ENCODE data around the gene POLR2L. TPM values are rescaled to one million over a fixed set of nuclear protein-coding genes. Genes with fewer than 3 reads are reported as not detected.

Gene POLR2L
- total RNA-seq: 191 and 317 TPM in 2 replicates

DNA sequence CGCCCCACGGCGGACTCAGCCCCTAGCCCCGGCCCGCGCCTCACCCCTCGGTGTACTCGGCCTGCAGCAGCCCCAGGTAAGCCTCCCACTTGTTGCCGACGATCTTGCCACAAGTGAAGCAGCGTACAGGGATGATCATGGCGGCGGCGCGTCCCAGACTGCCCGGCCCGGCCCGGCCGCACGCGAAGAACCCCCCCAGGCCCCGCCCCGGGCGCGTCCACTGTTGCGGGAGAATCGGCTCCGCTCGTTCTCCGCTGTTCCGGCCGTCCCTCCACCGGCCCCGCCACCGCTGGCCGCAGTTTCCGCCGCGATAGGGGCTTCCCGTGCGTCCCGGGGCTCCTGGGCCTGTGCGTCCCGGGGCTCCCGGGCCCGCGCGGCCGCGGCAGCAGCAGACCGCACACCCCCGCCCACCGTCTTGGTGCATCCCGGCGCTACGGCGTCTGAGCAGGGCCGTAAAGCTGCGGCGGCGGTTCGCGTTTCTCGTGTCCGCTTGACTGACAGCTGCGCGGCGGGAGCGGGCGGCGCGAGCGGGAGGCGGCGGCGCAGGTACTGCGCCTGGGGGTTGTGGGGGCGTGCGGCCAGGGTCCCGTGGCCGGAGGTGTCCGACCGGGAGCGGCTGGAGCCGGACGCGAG, at the start of gene POLR2L, which contains the start of gene TSPAN4:
TSS of gene POLR2L (minus strand) at position 160 of the 633 bp plus-strand sequence. CDS start at position 139, 21 bp downstream.
TSS of gene TSPAN4 (plus strand) at position 483 of the 633 bp plus-strand sequence. CDS start 7,453 bp downstream, outside the sequence.

DNA sequence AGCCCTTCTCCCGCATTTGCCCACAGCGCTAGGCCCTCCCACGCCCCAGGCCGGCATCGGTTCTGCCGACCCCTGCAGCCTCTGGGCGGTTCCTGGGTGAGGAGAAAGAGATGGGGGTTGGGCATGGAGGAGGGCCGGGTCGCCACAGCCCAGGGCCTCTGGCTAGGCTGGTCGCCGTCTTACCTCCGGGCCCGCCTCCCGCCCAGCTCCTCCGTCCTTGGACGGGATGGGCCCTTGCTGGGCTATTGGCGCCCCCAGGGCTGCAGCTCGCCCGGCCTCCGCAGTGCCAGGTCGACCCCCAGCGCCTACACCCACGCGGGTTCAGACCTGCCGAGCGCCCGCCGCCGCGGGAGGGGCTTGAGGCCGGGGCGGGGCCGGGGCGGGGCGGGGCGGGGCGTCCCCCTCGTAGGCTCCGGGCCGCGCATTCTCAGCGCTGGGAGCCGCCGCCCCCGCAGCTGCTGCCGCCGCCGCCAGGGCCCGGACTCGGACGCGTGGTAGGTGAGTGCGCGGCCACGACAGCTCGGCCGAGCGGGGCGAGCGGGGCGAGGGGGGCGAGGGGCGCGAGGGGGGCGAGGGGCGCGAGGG, 9.7 kb downstream of the POLR2L start, which contains the start of gene CD151:
TSS of gene CD151 (plus strand) at position 424 of the 585 bp plus-strand sequence. CDS start 3,118 bp downstream, outside the sequence.

DNA sequence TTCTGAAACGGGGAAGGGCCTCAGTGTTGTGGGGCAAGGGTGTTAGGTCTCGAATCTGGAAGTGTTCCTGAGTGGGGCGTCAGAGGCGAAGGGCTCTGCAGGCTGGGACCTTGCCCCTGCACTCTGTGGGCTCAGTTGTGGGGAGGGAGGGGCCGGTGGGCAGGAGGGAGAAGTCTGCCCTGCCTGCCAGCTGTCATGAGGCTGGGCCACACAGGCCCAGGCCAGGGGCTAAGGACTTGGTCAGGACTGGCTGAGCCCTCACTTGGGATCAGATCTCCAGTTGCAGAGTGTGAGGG, 14.5 kb downstream of the POLR2L start, which contains the start of gene CRACR2B:
TSS of gene CRACR2B (plus strand) at position 23 of the 296 bp plus-strand sequence. CDS start 689 bp downstream, outside the sequence.

DNA sequence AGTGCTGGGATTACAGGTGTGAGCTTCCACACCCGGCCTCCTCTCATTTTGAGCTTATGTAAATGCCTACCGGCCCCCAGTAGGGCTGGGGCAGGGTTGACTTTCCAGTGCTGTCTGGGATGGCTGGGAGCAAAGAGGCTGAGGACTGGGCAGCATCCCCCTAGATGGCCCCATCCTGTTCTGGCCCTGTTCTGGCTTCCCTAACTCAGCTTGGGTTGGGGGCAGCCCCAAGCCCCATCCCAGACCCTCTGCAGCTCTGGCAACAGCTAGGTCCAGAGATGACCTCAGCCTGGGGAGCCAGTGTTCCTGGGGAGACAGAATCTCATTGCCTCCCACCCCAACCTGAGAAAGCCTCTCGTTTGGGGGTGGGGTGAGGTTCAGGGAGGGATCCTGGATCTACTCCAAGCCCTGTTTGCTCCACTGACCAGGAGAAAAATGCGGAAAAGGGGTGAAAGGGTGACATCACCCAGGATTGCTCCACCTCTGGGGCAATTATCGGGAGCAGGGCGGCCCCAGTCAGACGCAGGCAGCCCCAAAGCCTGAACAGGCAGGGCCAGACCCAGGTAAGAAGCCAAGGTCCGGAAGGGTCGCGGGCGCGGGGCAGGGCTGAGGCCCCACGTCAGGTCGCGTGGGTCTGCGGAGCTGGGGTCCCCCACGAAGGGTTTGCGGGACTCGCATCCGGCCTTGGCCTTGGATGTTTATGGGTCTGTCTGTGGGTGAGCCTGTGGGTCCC, 23.8 kb downstream of the POLR2L start, which contains the start of gene PNPLA2:
TSS of gene PNPLA2 (plus strand) at position 519 of the 733 bp plus-strand sequence. CDS start 805 bp downstream, outside the sequence.

DNA sequence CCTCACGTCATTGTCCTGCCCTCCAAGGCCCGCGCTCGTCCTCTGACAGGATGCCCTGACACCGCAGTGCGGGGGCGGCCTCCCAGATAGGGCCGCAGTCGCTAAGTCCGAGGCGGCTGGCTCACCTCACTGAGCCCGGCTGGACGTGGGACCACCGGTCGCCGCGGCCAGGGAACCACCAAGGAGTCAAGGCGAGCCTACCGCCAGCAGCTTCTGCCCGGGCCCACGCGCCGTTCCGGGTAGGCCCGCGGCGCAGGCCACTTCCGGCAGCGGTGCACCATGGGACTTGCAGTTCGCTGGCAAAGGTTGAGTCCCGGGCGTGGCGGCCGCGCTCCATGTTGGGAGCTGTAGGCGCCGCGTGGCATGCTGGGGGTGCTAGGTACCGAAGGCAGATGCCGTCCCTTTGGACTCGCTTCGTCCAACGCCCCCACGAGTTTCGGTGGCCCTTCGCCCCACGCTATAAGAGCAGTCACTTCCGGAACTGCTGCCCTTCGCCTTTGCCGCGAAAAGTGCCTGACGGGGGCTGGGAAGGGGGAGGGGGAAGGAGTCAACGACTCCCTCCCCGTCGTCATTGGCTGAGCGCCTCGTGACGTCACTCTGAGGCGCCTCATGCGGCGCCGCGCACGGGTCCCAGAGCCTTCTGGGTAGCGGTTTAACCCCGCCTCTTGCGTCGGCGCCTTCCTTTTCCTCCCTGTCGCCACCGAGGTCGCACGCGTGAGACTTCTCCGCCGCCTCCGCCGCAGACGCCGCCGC, 32.9 kb downstream of the POLR2L start, which contains the start of gene RPLP2:
TSS of gene RPLP2 (plus strand) at position 681 of the 753 bp plus-strand sequence. CDS start 268 bp downstream, outside the sequence.

DNA sequence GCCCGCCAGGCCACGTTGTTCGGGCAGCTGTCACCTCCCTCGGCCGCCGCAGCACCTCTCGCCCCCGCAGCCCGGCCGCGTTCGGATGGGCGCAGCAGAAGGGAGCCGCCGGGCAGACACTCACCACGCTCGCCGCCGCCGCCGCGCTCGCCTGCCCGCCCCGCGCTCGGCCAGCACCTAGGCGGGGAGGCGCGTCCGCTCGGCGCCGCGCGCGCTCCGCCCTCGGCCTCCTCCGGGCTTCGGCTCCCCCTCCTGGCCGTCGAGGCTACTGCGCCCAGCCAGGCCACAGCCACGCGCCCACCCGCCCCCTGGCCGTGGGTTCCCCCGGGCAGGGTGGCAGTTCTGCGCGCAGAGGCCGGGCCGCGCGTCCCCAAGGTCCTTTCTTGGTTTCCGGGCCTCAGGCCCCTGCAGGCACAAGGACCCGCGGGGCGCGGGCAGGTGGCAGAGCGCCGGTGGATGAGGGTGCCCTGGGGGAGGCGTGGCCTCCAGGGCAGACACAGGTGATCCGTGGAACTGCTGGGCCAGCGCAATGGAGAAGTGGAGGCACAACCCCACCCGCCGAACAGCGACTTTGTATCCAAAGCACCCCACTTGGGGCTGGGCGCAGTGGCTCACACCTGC, 44.1 kb downstream of the POLR2L start, which contains the start of gene SLC25A22:
TSS of gene SLC25A22 (minus strand) at position 189 of the 621 bp plus-strand sequence. CDS start 3,275 bp downstream, outside the sequence.

DNA sequence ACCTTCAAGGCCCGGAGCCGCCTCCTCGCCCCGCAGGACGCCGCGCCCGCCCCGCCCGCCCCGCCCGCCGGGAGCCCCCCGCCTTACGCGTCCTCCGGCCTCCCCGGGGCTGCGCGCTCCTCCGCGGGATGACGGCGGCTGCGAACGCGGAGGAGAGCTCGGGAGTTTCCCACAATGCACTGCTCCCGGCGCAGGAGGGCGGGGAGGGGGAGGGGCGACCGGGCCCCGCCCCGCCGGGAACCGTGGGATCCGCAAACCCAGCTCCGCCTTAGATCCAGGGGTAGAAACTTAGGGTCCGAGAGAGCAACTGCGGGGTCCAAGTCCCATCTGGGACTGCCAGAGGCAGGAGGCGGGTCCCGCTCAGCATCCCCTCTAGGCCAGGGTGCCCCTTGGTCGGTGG, 52.4 kb downstream of the POLR2L start, which contains the start of gene CEND1:
TSS of gene CEND1 (minus strand) at position 148 of the 400 bp plus-strand sequence. CDS start 1,514 bp downstream, outside the sequence.

Other genes with a start within 250 kb of the POLR2L start
- gene IRF7, start 226.6 kb downstream of the POLR2L start, total RNA-seq: 76.0 and 84.2 TPM in 2 replicates
- gene CDHR5, start 217.6 kb downstream of the POLR2L start, total RNA-seq: not detected in 2 replicates
- gene SCT, start 215.3 kb downstream of the POLR2L start, total RNA-seq: not detected in 2 replicates
- gene DRD4, start 205.3 kb downstream of the POLR2L start, total RNA-seq: not detected in 2 replicates
- 23.1 and 27.8 TPM in 2 replicates for gene DEAF1, start 147.3 kb downstream of the POLR2L start, total RNA-seq
- gene TMEM80, start 146.7 kb downstream of the POLR2L start, total RNA-seq: 16.9 and 17.5 TPM in 2 replicates
- gene EPS8L2, start 136.3 kb downstream of the POLR2L start, total RNA-seq: 6.7 and 7.3 TPM in 2 replicates
- 228 TPM in 2 replicates for gene TALDO1, start 95.1 kb downstream of the POLR2L start, total RNA-seq
- gene GATD1, start 65.0 kb downstream of the POLR2L start, total RNA-seq: 29.4 and 33.0 TPM in 2 replicates
- 0.20 and 0.40 TPM in 2 replicates for gene CEND1, start 52.4 kb downstream of the POLR2L start, total RNA-seq
- 21.7 and 24.1 TPM in 2 replicates for gene SLC25A22, start 44.2 kb downstream of the POLR2L start, total RNA-seq
- 17.9 and 21.1 TPM in 2 replicates for gene PIDD1, start 37.3 kb downstream of the POLR2L start, total RNA-seq
- gene RPLP2, start 32.6 kb downstream of the POLR2L start, total RNA-seq: 814 and 920 TPM in 2 replicates
- 20.4 and 22.6 TPM in 2 replicates for gene PNPLA2, start 23.6 kb downstream of the POLR2L start, total RNA-seq
- gene CRACR2B, start 14.6 kb downstream of the POLR2L start, total RNA-seq: 9.5 and 12.1 TPM in 2 replicates
- gene CD151, start 9.6 kb downstream of the POLR2L start, total RNA-seq: 660 and 700 TPM in 2 replicates
- 217 and 240 TPM in 2 replicates for gene TSPAN4, start 323 bp upstream of the POLR2L start, total RNA-seq
- gene CHID1, start 68.3 kb upstream of the POLR2L start, total RNA-seq: 58.0 and 96.3 TPM in 2 replicates
- 41.4 and 46.4 TPM in 2 replicates for gene AP2A2, start 83.3 kb upstream of the POLR2L start, total RNA-seq
- gene MUC6, start 194.2 kb upstream of the POLR2L start, total RNA-seq: not detected in 2 replicates
- gene MUC2, start 232.3 kb upstream of the POLR2L start, total RNA-seq: not detected in 2 replicates